ENCODE results near the gene FAM9A. TPM values are rescaled to one million over a fixed set of nuclear protein-coding genes. Genes with fewer than 3 reads are reported as not detected.

Gene FAM9A
- total RNA-seq, 1 donor from 2014 or later = not detected

DNA sequence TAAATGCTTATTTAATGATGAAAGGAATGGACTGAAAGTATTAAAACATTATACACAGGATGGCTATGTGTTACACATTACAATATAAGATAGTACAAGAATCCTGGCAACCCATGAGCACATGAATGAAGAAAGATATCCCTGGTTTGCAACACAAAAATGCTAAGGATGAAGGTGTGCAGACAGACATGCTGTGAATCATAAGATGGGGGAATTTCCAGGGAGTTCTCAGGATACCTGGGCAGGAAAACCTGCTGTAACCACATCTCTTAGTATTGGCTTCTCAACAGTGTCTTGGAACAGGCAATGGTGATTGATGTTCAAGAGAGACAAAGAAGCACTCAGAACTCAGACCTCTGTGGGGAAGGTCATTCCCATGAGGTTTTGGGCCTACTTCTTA lies 45.4 kb downstream of the FAM9A start:
- Mint-ChIP-seq H3K27me3 (ENCODE audit: low read depth, unreplicated experiment) (no peaks in the 10 kb centered on the region), H3K4me1 (ENCODE audit: low read depth, unreplicated experiment) (peaks cover 16% of the 10 kb centered on the region), H3K27ac (ENCODE audit: unreplicated experiment) (no peak overlapping the region), H3K4me3 (ENCODE audit: unreplicated experiment) (no peak overlapping the region), H3K9me3 (ENCODE audit: unreplicated experiment) (peaks cover 5% of the 10 kb centered on the region), H3K36me3 (ENCODE audit: low read depth, unreplicated experiment) (no peaks in the 10 kb centered on the region)
- Histone ChIP-seq H3K4me3 (ENCODE audit: insufficient read depth, low read depth, low read length) (no peak overlapping the region), H3K79me2 (ENCODE audit: insufficient read depth, low read length) (no peaks in the 10 kb centered on the region), H3K27me3 (ENCODE audit: insufficient read depth, low read length) (no peaks in the 10 kb centered on the region), H3K9me3 (ENCODE audit: insufficient read depth, low read depth, low read length) (no peaks in the 10 kb centered on the region), H3K4me1 (ENCODE audit: insufficient read depth, low read length) (peaks cover 15% of the 10 kb centered on the region), H3K4me2 (ENCODE audit: low read length) (no peak overlapping the region), H3K36me3 (ENCODE audit: insufficient read depth, low read length) (no peaks in the 10 kb centered on the region), H3K27ac (ENCODE audit: low read depth, low read length) (no peak overlapping the region), H2AFZ (ENCODE audit: low read depth, low read length) (no peak overlapping the region), H3K9ac (ENCODE audit: low read length) (no peak overlapping the region), H4K20me1 (ENCODE audit: insufficient read depth, low read length) (no peaks in the 10 kb centered on the region)
- DNase-seq (ENCODE audit: low read depth) (peak; percentile 10), FAIRE-seq (peak; percentile 91)
- TF ChIP-seq, protein P1, sequence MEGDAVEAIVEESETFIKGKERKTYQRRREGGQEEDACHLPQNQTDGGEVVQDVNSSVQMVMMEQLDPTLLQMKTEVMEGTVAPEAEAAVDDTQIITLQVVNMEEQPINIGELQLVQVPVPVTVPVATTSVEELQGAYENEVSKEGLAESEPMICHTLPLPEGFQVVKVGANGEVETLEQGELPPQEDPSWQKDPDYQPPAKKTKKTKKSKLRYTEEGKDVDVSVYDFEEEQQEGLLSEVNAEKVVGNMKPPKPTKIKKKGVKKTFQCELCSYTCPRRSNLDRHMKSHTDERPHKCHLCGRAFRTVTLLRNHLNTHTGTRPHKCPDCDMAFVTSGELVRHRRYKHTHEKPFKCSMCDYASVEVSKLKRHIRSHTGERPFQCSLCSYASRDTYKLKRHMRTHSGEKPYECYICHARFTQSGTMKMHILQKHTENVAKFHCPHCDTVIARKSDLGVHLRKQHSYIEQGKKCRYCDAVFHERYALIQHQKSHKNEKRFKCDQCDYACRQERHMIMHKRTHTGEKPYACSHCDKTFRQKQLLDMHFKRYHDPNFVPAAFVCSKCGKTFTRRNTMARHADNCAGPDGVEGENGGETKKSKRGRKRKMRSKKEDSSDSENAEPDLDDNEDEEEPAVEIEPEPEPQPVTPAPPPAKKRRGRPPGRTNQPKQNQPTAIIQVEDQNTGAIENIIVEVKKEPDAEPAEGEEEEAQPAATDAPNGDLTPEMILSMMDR (IDR thresholded peaks at IDR 0.05; ENCODE audit: insufficient read depth, low read depth, low read length) = no peak
- no peak for TF ChIP-seq EZH2 (IDR thresholded peaks at IDR 0.05; ENCODE audit: insufficient read depth, low read length)

DNA sequence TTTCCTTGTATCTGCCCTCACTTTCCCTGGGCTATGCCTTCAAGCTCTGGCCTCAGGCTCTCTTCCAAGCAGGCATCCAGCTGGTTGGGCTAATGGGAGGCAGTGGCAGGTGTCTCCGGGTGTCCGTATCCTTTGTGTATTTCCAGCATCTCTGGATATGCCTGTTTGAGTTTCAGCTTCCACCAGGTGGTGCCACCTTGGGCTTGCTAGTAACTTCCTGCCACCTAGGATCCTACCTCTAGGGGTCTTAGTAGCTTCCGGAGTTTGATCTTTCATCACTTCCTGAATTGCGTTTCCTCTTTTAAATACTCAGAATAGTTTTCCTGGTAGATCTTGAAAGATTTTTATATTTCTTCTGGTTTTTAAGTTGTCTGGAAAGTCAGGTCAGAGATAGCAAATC lies 46.1 kb downstream of the FAM9A start:
- H3K9me3 ChIP-seq (ENCODE audit: insufficient read depth, low read depth, low read length) = no peaks in the 10 kb centered on the region
- no peak for DNase-seq (ENCODE audit: low read depth)
- H3K27me3 ChIP-seq (ENCODE audit: insufficient read depth, low read length) = no peaks in the 10 kb centered on the region
- no peaks in the 10 kb centered on the region for H3K27me3 Mint-ChIP-seq (ENCODE audit: low read depth, unreplicated experiment)
- peaks cover 16% of the 10 kb centered on the region for H3K4me1 Mint-ChIP-seq (ENCODE audit: low read depth, unreplicated experiment)
- H3K9me3 Mint-ChIP-seq (ENCODE audit: unreplicated experiment) = peaks cover 5% of the 10 kb centered on the region
- H3K36me3 ChIP-seq (ENCODE audit: insufficient read depth, low read length) = no peaks in the 10 kb centered on the region
- H3K79me2 ChIP-seq (ENCODE audit: insufficient read depth, low read length) = no peaks in the 10 kb centered on the region
- no peak overlapping the region for H3K27ac ChIP-seq (ENCODE audit: low read depth, low read length)
- no peaks in the 10 kb centered on the region for H3K36me3 Mint-ChIP-seq (ENCODE audit: low read depth, unreplicated experiment)
- no peak overlapping the region for H3K4me3 Mint-ChIP-seq (ENCODE audit: unreplicated experiment)
- no peak overlapping the region for H3K4me3 ChIP-seq (ENCODE audit: insufficient read depth, low read depth, low read length)
- H3K4me1 ChIP-seq (ENCODE audit: insufficient read depth, low read length) = peaks cover 15% of the 10 kb centered on the region
- H3K9ac ChIP-seq (ENCODE audit: low read length) = no peak overlapping the region
- no peak overlapping the region for H3K27ac Mint-ChIP-seq (ENCODE audit: unreplicated experiment)
- H3K4me2 ChIP-seq (ENCODE audit: low read length) = no peak overlapping the region
- H2AFZ ChIP-seq (ENCODE audit: low read depth, low read length) = no peak overlapping the region
- TF ChIP-seq, protein P1 (IDR thresholded peaks at IDR 0.05; ENCODE audit: insufficient read depth, low read depth, low read length) = peak; percentile 15
- TF ChIP-seq EZH2 (IDR thresholded peaks at IDR 0.05; ENCODE audit: insufficient read depth, low read length) = no peak
- no peak for FAIRE-seq
- H4K20me1 ChIP-seq (ENCODE audit: insufficient read depth, low read length) = no peaks in the 10 kb centered on the region

DNA sequence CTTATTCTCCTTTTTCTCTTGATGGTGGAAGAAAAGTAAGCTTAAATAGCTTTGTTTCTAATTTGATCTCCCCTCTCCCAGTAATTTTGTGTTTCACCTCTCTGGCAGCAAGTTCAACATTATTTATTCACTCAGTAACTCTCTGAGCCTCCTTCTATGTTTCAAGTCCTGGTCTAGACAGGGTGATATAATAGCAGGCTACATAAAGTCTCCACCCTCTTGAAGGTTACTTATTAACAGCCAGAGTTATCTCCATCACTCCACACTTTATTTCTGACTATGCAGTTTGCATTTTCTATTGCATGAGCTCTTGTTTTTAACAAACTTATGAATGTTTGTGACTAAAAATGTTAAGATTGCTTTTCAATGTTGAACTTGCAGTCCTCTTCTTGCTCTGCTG lies 51.5 kb downstream of the FAM9A start:
- H3K4me1 Mint-ChIP-seq (ENCODE audit: low read depth, unreplicated experiment) = no peaks in the 10 kb centered on the region
- Histone ChIP-seq H3K4me1 (ENCODE audit: insufficient read depth, low read length) (no peaks in the 10 kb centered on the region), H3K9ac (ENCODE audit: low read length) (no peak overlapping the region), H3K27ac (ENCODE audit: low read depth, low read length) (no peak overlapping the region), H3K27me3 (ENCODE audit: insufficient read depth, low read length) (no peaks in the 10 kb centered on the region), H3K79me2 (ENCODE audit: insufficient read depth, low read length) (no peaks in the 10 kb centered on the region), H3K9me3 (ENCODE audit: insufficient read depth, low read depth, low read length) (no peaks in the 10 kb centered on the region), H4K20me1 (ENCODE audit: insufficient read depth, low read length) (no peaks in the 10 kb centered on the region), H3K36me3 (ENCODE audit: insufficient read depth, low read length) (no peaks in the 10 kb centered on the region), H3K4me3 (ENCODE audit: insufficient read depth, low read depth, low read length) (no peak overlapping the region), H2AFZ (ENCODE audit: low read depth, low read length) (no peak overlapping the region), H3K4me2 (ENCODE audit: low read length) (no peak overlapping the region)
- H3K36me3 Mint-ChIP-seq (ENCODE audit: low read depth, unreplicated experiment) = no peaks in the 10 kb centered on the region
- H3K9me3 Mint-ChIP-seq (ENCODE audit: unreplicated experiment) = no peaks in the 10 kb centered on the region
- FAIRE-seq = peak; percentile 78
- no peak for TF ChIP-seq EZH2 (IDR thresholded peaks at IDR 0.05; ENCODE audit: insufficient read depth, low read length)
- TF ChIP-seq, protein P1 (IDR thresholded peaks at IDR 0.05; ENCODE audit: insufficient read depth, low read depth, low read length) = no peak
- no peak overlapping the region for H3K4me3 Mint-ChIP-seq (ENCODE audit: unreplicated experiment)
- no peak overlapping the region for H3K27ac Mint-ChIP-seq (ENCODE audit: unreplicated experiment)
- DNase-seq (ENCODE audit: low read depth) = no peak
- H3K27me3 Mint-ChIP-seq (ENCODE audit: low read depth, unreplicated experiment) = no peaks in the 10 kb centered on the region

Data from astrocyte (in vitro differentiated cells and primary cell).